HUES48 (cell line): ENCODE results near the gene GMEB2.
"Not testable (repeated sequence)": the region's sequence is repeated elsewhere in the genome, so short reads cannot be mapped to it uniquely, and the experiment has no call there.

Experiments
- H3K27ac ChIP-seq: one replicate; pipeline ENCODE4 v1.7.0; 2013; ENCODE audit warnings: low read depth, low read length, inconsistent platforms
- H3K27me3 ChIP-seq: 2 replicates; pipeline ENCODE4 v1.6.1; 2013; ENCODE audit warnings: mild to moderate bottlenecking, low read length; ENCODE audit not compliant: control insufficient read depth, insufficient read depth
- H3K36me3 ChIP-seq: 2 replicates; pipeline ENCODE4 v1.6.1; 2013; ENCODE audit warnings: low read length; ENCODE audit not compliant: control insufficient read depth, insufficient read depth
- H3K4me1 ChIP-seq: 2 replicates; pipeline ENCODE4 v1.6.1; 2013; ENCODE audit warnings: mild to moderate bottlenecking, low read length; ENCODE audit not compliant: control insufficient read depth, insufficient read depth
- H3K4me3 ChIP-seq: 2 replicates; pipeline ENCODE4 v1.5.1; 2013; ENCODE audit warnings: mild to moderate bottlenecking, low read depth, low read length
- H3K9ac ChIP-seq: 2 replicates; pipeline ENCODE4 v1.6.1; 2013; ENCODE audit warnings: mild to moderate bottlenecking, low read depth, low read length, moderate library complexity
- H3K9me3 ChIP-seq: 2 replicates; pipeline ENCODE4 v1.6.1; 2013; ENCODE audit warnings: low read length; ENCODE audit not compliant: control insufficient read depth, insufficient read depth

Gene GMEB2

DNA sequence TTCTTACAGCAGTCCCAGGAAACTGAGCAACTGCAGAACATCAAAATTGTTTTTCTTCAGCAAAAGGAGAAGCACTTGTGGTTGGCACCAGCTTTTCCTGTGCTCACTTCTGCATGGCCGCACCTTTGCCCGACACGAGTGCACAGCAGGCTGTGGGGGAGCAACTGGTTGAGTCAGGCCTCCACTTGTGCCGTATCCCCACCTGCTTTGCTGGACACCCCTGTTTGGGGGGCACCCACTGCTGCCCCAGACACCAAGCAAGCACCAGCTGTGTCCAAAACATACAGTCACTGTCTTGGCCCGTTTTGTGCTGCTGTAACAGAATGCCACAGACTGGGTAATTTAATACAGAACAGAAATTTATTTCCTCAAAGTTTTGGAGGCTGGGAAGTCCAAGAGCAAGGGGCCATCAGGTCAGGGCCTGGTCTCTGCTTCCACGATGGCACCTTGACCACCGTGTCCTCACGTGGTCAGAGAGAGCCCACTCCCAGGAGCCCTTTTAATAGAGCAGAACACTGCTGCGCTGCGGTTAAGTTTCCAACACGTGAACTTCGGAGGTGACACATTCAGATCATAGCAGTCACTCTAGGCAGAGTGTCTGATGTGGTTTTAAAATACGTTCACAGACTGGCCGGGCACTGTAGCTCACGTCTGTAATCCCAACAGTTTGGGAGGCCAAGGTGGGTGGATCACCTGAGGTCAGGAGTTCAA, 8.7 kb upstream of the GMEB2 start:
- no peaks in the 10 kb centered on the region for H3K27me3 ChIP-seq
- H3K27ac ChIP-seq, result no peak overlapping the region
- no peaks in the 10 kb centered on the region for H3K9me3 ChIP-seq
- H3K9ac ChIP-seq, result no peak overlapping the region
- no peaks in the 10 kb centered on the region for H3K36me3 ChIP-seq
- H3K4me3 ChIP-seq, result no peak overlapping the region
- H3K4me1 ChIP-seq, result no peaks in the 10 kb centered on the region

DNA sequence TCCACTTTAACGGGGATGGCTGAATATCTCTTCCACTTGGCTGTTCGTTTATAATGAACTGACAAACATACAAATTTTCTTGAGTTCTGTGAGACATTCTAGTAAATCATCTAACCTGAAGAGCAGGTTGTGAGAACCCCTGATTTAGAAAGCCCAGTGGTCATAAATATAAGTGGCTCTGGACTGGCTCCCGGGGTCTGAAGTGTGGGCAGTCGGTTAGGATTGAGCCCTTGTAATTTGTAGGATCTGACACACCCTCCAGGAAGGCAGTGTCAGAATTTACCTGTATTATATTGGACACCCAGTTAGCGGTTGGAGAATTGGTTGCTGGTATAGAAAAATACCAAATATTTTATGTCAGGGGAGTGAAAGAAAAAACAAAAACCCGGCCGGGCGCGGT, 6.8 kb upstream of the GMEB2 start:
- Histone ChIP-seq H3K4me3 (no peak overlapping the region), H3K27ac (no peak overlapping the region), H3K36me3 (no peaks in the 10 kb centered on the region), H3K27me3 (no peaks in the 10 kb centered on the region), H3K9ac (no peak overlapping the region), H3K4me1 (no peaks in the 10 kb centered on the region), H3K9me3 (no peaks in the 10 kb centered on the region)

DNA sequence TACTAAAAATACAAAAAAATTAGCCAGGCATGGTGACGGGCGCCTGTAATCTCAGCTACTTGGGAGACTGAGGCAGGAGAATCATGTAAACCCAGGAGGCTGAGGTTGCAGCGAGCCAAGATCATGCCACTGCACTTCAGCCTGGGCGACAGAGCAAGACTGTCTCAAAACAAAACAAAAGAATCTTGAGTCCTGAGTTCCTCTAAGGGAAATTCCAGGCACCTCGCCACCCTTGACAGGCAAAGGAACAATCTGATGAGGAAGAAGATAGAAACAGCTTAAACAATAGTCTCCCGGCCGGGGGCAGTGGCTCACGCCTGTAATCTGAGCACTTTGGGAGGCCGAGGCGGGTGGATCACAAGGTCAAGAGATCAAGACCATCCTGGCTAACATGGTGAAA, 4.5 kb upstream of the GMEB2 start:
- H3K4me3 ChIP-seq, H3K4me1 ChIP-seq, H3K9ac ChIP-seq, H3K27me3 ChIP-seq, H3K36me3 ChIP-seq, H3K9me3 ChIP-seq, H3K27ac ChIP-seq: not testable (repeated sequence)

DNA sequence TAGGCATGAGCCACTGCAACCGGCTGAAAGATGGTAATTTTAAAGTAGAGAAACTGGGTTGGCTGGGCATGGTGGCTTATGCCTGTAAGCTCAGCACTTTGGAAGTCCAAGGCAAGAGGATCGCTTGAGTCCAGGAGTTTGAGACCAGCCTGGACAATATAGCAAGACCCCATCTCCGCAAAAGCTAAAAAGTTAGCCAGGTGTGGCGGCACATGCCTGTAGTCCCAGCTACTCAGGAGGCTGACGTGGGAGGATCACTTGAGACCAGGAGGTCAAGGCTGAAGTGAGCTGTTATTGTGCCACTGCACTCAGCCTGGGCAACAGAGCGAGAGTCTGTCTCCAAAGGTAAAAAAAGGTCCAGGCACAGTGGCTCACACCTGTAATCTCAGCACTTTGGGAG, 4.1 kb upstream of the GMEB2 start:
- H3K4me3 ChIP-seq, H3K9me3 ChIP-seq, H3K27me3 ChIP-seq, H3K9ac ChIP-seq, H3K36me3 ChIP-seq, H3K27ac ChIP-seq, H3K4me1 ChIP-seq: not testable (repeated sequence)

DNA sequence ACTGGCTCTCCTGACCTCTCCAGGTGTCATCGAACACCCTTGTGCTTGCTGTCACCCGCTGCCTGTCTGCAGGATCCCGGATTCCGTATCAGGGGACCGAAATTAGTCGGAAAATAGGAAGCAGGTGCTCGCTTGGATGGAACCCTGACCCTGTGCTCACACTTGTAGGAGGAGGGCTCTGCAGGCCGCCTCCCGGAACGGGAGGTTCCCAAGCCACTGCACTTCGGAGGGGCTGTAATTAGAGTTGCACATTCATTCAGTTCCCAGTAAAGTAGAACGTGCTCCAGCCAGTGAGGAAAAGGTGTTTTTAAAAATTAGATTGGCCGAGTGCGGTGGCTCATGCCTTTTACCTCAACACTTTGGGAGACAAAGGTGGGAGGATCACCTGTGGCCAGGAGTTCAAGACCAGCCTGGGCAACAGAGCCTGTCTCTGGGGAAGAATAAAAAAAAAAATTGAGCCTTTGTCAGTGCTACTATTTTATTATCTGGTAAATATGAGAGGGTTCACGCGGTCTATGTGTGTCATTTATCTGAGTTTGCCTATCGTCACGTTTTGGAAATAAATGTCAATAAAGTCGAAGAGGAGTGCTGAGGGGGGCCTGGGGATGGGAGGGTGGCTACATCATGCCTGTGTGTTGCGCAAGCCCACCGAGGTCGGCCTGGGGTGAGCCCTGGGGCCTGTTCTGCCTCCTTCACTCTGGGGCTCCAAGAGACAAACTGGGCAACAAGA, 1.5 kb upstream of the GMEB2 start:
- Histone ChIP-seq H3K27me3 (no peaks in the 10 kb centered on the region), H3K4me1 (no peaks in the 10 kb centered on the region; the same call in 1 of the 2 replicates), H3K27ac (no peak overlapping the region), H3K36me3 (no peaks in the 10 kb centered on the region), H3K4me3 (no peak overlapping the region; the same call in 1 of the 2 replicates), H3K9ac (no peak overlapping the region), H3K9me3 (no peaks in the 10 kb centered on the region)

DNA sequence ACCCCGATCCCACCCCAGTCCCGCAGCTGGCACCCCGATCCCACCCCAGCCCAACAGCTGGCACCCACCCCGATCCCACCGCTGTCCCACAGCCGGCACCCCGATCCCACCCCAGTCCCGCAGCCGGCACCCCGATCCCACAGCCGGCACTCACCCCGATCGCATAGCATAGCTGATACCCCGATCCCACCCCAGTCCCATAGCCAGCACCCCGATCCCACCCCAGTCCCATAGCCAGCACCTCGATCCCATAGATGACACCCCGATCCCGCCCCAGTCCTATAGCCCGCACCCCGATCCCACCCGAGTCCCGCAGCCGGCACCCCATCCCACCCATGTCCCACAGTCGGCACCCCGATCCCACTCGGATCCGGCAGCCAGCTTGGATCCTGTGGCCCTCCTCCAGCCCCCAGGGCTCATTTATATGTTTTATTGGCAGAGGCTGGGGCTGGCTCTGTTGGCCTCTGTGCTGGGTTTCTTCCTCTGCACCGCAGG, 897 bp upstream of the GMEB2 start:
- no peak overlapping the region for H3K9ac ChIP-seq
- H3K4me1 ChIP-seq, result no peaks in the 10 kb centered on the region; the same call in 1 of the 2 replicates

DNA sequence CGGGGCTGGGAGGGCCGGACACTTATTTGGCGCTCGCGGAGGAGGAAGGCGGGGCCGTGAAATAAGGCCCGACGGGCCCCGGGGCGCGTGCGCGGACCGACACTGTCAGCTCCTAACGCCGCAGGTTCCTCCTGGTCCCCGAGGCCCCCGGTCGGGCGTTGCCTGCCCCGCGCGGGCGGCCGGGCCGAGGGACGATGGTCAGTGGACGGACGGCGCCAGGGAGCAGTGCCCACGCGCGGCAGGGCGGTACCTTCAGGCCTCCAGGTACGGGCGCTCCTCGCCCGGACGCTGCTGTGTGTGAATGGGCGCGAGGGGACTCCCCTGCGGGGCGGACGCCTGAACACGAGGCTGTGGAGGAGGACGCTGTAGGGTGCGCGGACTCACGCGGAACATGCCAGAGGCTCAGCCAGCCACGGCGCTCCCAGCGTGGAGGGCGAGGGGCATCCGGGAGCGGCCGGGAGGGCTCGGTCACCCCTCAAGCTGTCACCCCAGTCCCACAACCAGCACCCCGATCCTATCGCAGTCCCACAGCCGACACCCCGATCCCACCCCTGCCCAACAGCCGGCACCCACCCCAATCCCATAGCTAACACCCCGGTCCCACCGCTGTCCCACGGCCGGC, 339 bp upstream of the GMEB2 start:
- Histone ChIP-seq H3K4me1 (no peaks in the 10 kb centered on the region; the same call in 1 of the 2 replicates), H3K4me3 (peak overlapping the region; percentile 97), H3K9ac (peak overlapping the region; percentile 76), H3K27me3 (no peaks in the 10 kb centered on the region), H3K27ac (peak overlapping the region; percentile 91), H3K9me3 (no peaks in the 10 kb centered on the region), H3K36me3 (no peaks in the 10 kb centered on the region)

More for the DNA sequence above, 897 bp upstream of the GMEB2 start:
- Histone ChIP-seq H3K27ac (no peak overlapping the region), H3K4me3 (peak overlapping the region; percentile 97), H3K36me3 (no peaks in the 10 kb centered on the region), H3K9me3 (no peaks in the 10 kb centered on the region), H3K27me3 (no peaks in the 10 kb centered on the region)

DNA sequence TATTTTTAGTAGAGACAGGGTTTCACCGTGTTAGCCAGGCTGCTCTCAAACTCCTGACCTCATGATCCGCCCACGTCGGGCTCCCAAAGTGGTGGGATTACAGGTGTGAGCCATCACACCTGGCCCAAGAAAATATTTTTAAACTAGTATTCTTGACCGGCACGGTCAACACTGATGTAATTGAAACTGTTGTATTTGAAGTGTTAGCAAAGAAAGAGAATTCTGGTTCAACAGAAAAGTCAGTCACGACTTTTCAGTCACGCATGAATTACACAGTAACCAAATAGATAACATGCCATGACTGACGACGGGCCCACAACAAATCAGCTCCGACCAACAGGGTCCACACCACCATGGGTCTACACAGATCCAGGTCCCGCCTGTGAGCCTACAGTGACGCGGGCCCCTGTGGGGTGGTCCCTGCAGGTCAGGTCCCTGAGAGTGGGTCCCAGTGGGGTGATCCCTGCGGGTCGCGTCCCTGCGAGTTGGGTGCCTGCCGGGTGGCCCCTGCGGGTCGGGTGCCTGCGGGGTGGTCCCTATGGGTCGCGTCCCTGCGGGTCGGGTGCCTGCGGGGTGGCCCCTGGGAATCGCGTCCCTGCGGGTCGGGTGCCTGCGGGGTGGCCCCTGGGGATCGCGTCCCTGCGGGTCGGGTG, 1.0 kb downstream of the GMEB2 start:
- H3K27ac ChIP-seq, result peak overlapping the region; percentile 91
- no peaks in the 10 kb centered on the region for H3K9me3 ChIP-seq
- H3K4me1 ChIP-seq, result no peaks in the 10 kb centered on the region; the same call in 1 of the 2 replicates
- no peaks in the 10 kb centered on the region for H3K27me3 ChIP-seq
- H3K36me3 ChIP-seq, result no peaks in the 10 kb centered on the region
- peak overlapping the region; percentile 97 for H3K4me3 ChIP-seq
- peak overlapping the region; percentile 86 for H3K9ac ChIP-seq

DNA sequence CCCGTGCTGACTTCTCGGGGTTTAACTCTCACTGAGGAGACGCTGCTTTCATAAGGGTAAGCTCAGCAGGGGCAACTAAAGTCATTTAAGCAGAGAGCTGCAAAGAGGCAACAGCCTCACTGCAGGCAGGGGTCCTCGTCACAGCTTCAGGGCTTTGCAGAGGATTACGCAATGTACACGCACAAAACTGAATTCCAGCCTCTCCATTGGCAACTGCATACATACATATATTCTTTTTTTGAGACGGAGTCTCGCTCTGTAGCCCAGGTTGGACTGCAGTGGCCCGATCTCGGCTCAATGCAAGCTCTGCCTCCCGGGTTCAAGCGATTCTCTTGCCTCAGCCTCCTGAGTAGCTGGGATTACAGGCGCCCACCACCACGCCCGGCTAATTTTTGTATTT, 2.4 kb downstream of the GMEB2 start:
- Histone ChIP-seq H3K4me1 (no peaks in the 10 kb centered on the region; the same call in 1 of the 2 replicates), H3K36me3 (no peaks in the 10 kb centered on the region), H3K9me3 (no peaks in the 10 kb centered on the region), H3K4me3 (no peak overlapping the region), H3K27ac (no peak overlapping the region), H3K27me3 (no peaks in the 10 kb centered on the region), H3K9ac (no peak overlapping the region)

DNA sequence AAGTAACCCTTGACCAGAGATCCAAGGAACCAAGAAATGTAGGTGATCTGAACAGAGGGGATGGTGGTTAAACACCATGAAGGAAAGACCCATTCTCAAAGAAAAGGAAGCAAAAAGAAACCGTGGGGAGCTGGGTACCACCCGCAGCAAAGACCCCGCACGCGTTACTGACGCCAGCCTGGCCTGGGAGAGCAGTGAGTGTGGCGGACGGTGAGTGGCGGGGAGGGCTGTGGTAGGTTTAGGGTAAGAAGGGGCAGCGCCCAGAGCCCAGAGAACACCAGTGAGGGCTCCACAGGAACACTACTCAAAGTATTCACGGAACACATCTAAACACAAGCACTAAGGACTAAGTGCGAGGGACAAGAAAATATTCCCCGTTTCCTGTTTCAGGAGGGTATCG, 4.2 kb downstream of the GMEB2 start:
- no peak overlapping the region for H3K27ac ChIP-seq
- H3K4me3 ChIP-seq, result no peak overlapping the region
- no peaks in the 10 kb centered on the region for H3K27me3 ChIP-seq
- no peak overlapping the region for H3K9ac ChIP-seq
- peaks cover 15% of the 10 kb centered on the region for H3K36me3 ChIP-seq
- no peaks in the 10 kb centered on the region; the same call in 1 of the 2 replicates for H3K4me1 ChIP-seq
- H3K9me3 ChIP-seq, result no peaks in the 10 kb centered on the region
